ENCODE measurements around the gene FBXL13. TPM values are rescaled to one million over a fixed set of nuclear protein-coding genes. Genes with fewer than 3 reads are reported as not detected.
A peak's percentile ranks its signal among the peaks of the same experiment; 100 is the strongest.

The FBXL13 gene
- total and polyA plus RNA-seq, 2 experiments from 2014 or later: 1.2 to 2.5 TPM

DNA sequence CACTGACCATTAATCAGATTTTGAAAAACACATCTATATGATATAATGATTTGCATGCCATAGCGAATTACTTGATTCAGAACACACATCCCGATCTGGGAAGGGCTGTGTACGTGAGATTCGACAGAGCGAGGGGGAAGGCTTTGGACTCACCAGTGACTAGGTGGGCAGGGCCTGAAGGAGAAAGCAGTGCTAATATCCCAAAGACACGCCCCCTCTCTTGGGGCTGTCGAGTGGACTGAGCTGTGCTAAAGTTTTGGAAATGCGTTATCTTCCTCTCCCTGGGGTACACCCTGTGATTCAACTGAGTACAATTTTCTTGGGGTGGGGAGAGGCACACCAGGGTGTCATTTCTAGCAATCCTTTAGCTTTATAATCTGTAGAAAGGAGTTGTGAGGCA, 160.0 kb downstream of the FBXL13 start:
- Histone ChIP-seq H3K79me2 (replicated peaks; ENCODE audit: insufficient read depth) (no peaks in the 10 kb centered on the region), H3K36me3 (ENCODE audit: insufficient read depth) (no peaks in the 10 kb centered on the region), H2AFZ (peak overlapping the region; percentile 70; the same call in 1 of the 2 replicates), H3K4me1 (ENCODE audit: insufficient read depth) (peaks cover 35% of the 10 kb centered on the region), H3K27ac (ENCODE audit: low read depth) (no peak overlapping the region), H4K20me1 (replicated peaks; ENCODE audit: insufficient read depth) (no peaks in the 10 kb centered on the region), H3F3A (replicated peaks; ENCODE audit: low read depth) (no peaks in the 10 kb centered on the region), H3K4me3 (no peak overlapping the region), H3K27me3 (ENCODE audit: insufficient read depth) (no peaks in the 10 kb centered on the region), H3K4me2 (no peak overlapping the region), H3K9me2 (ENCODE audit: insufficient read depth) (peaks cover 5% of the 10 kb centered on the region; the same call in 1 of the 2 replicates)
- Mint-ChIP-seq H3K36me3 (ENCODE audit: low read depth) (no peaks in the 10 kb centered on the region), H3K4me1 (peaks cover 35% of the 10 kb centered on the region), H3K27ac (no peak overlapping the region), H3K27me3 (ENCODE audit: insufficient read depth, low read depth, poor library complexity) (peaks cover 2% of the 10 kb centered on the region), H3K4me3 (no peak overlapping the region), H3K9me3 (no peaks in the 10 kb centered on the region)
- no peak for TF ChIP-seq ZNF331 (CRISPR knock-in tag; IDR thresholded peaks at IDR 0.05; ENCODE audit: low read depth)
- TF ChIP-seq, protein P1, sequence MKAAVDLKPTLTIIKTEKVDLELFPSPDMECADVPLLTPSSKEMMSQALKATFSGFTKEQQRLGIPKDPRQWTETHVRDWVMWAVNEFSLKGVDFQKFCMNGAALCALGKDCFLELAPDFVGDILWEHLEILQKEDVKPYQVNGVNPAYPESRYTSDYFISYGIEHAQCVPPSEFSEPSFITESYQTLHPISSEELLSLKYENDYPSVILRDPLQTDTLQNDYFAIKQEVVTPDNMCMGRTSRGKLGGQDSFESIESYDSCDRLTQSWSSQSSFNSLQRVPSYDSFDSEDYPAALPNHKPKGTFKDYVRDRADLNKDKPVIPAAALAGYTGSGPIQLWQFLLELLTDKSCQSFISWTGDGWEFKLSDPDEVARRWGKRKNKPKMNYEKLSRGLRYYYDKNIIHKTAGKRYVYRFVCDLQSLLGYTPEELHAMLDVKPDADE (IDR thresholded peaks at IDR 0.05): no peak
- peak; percentile 91 for ATAC-seq
- peak; percentile 72 for DNase-seq (ENCODE audit: low spot score)

DNA sequence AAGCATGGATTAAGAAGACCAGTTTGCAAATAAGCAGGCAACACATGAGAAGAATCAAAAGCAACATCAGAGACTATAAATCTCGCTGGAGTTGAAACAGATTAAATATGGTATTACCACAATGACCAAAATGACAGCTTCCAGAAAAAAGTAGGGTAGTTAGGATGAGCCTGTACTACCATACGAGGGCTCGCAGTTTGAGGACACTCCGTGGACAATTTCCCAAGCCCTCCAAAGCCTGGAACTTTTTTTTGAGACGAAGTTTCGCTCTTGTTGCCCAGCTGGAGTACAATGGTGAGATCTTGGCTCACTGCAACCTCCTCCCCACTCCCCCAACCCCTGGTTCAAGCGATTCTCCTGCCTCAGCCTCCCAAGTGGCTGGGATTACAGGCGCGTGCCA, 160.8 kb downstream of the FBXL13 start:
- no peaks in the 10 kb centered on the region for H3K79me2 ChIP-seq (replicated peaks; ENCODE audit: insufficient read depth)
- H3K27ac ChIP-seq (ENCODE audit: low read depth): no peak overlapping the region
- no peaks in the 10 kb centered on the region for H4K20me1 ChIP-seq (replicated peaks; ENCODE audit: insufficient read depth)
- peaks cover 35% of the 10 kb centered on the region for H3K4me1 ChIP-seq (ENCODE audit: insufficient read depth)
- H3K4me3 ChIP-seq: no peak overlapping the region
- DNase-seq (ENCODE audit: low spot score) (no peak), ATAC-seq (no peak)
- Mint-ChIP-seq H3K4me1 (peaks cover 35% of the 10 kb centered on the region), H3K4me3 (no peak overlapping the region), H3K27me3 (ENCODE audit: insufficient read depth, low read depth, poor library complexity) (peaks cover 2% of the 10 kb centered on the region), H3K9me3 (no peaks in the 10 kb centered on the region), H3K36me3 (ENCODE audit: low read depth) (no peaks in the 10 kb centered on the region), H3K27ac (no peak overlapping the region)
- TF ChIP-seq NANOG (IDR thresholded peaks at IDR 0.05; ENCODE audit: borderline replicate concordance): no peak
- TF ChIP-seq EZH2phosphoT487 (IDR thresholded peaks at IDR 0.05; ENCODE audit: unreplicated experiment): no peak
- TF ChIP-seq STAT1 (IDR thresholded peaks at IDR 0.05; ENCODE audit: unreplicated experiment): no peak
- TF ChIP-seq, protein P2, sequence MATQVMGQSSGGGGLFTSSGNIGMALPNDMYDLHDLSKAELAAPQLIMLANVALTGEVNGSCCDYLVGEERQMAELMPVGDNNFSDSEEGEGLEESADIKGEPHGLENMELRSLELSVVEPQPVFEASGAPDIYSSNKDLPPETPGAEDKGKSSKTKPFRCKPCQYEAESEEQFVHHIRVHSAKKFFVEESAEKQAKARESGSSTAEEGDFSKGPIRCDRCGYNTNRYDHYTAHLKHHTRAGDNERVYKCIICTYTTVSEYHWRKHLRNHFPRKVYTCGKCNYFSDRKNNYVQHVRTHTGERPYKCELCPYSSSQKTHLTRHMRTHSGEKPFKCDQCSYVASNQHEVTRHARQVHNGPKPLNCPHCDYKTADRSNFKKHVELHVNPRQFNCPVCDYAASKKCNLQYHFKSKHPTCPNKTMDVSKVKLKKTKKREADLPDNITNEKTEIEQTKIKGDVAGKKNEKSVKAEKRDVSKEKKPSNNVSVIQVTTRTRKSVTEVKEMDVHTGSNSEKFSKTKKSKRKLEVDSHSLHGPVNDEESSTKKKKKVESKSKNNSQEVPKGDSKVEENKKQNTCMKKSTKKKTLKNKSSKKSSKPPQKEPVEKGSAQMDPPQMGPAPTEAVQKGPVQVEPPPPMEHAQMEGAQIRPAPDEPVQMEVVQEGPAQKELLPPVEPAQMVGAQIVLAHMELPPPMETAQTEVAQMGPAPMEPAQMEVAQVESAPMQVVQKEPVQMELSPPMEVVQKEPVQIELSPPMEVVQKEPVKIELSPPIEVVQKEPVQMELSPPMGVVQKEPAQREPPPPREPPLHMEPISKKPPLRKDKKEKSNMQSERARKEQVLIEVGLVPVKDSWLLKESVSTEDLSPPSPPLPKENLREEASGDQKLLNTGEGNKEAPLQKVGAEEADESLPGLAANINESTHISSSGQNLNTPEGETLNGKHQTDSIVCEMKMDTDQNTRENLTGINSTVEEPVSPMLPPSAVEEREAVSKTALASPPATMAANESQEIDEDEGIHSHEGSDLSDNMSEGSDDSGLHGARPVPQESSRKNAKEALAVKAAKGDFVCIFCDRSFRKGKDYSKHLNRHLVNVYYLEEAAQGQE (IDR thresholded peaks at IDR 0.05; ENCODE audit: unreplicated experiment): no peak
- no peak for TF ChIP-seq POLR2AphosphoS5 (IDR thresholded peaks at IDR 0.05; ENCODE audit: low read depth)
- TF ChIP-seq, protein P1 (IDR thresholded peaks at IDR 0.05): no peak
- no peak for TF ChIP-seq JUNB (IDR thresholded peaks at IDR 0.05; ENCODE audit: unreplicated experiment)
- no peak for TF ChIP-seq CREB1 (CRISPR knock-in tag; IDR thresholded peaks at IDR 0.05; ENCODE audit: low read depth)
- H3K4me2 ChIP-seq: no peak overlapping the region; the same call in 1 of the 2 replicates
- H3K9me2 ChIP-seq (ENCODE audit: insufficient read depth): peaks cover 5% of the 10 kb centered on the region; the same call in 1 of the 2 replicates
- H3K36me3 ChIP-seq (ENCODE audit: insufficient read depth): no peaks in the 10 kb centered on the region
- H3F3A ChIP-seq (replicated peaks; ENCODE audit: low read depth): no peaks in the 10 kb centered on the region
- no peak overlapping the region for H2AFZ ChIP-seq
- H3K27me3 ChIP-seq (ENCODE audit: insufficient read depth): no peaks in the 10 kb centered on the region

Measured in GM23338 (cell line).